MCF 10A (cell line): ENCODE measurements around the gene PLXNC1. TPM values are rescaled to one million over a fixed set of nuclear protein-coding genes. Genes with fewer than 3 reads are reported as not detected.

Source experiments
- BruUV-seq: library from RNA; stranded (reverse); fragments of 400-500 nt; replicated peaks from 2 replicates; lab custom pipeline; 2021; lab: Mats Ljungman, UMichigan
- CTCF ChIA-PET: fragments of 300-600 bp; sonication (Branson Sonifier 250); formaldehyde crosslinking; extraction: SDS; loops from one replicate; lab custom pipeline; 2021; ENCODE audit warnings: antibody characterized with exemption, inconsistent platforms; lab: Yijun Ruan, JAX
- POLR2A ChIA-PET: fragments of 300-600, 350-650 bp; sonication (Branson Sonifier 250); formaldehyde crosslinking; extraction: SDS; loops from one replicate; lab custom pipeline; 2020; ENCODE audit warnings: antibody characterized with exemption, inconsistent platforms; lab: Yijun Ruan, JAX
- DNase-seq: peaks from one replicate; pipeline ENCODE4 v3.0.0-alpha.2; 2018; ENCODE audit not compliant: unreplicated experiment
- H3K27ac Mint-ChIP-seq: one replicate; pipeline ENCODE4 v1.8.0; 2022; ENCODE audit warnings: mild to moderate bottlenecking, low read depth, mixed read lengths; ENCODE audit not compliant: unreplicated experiment
- H3K27me3 Mint-ChIP-seq: one replicate; pipeline ENCODE4 v1.8.0; 2022; ENCODE audit warnings: mixed read lengths; ENCODE audit not compliant: insufficient read depth, unreplicated experiment
- H3K36me3 Mint-ChIP-seq: one replicate; pipeline ENCODE4 v1.8.0; 2022; ENCODE audit warnings: mild to moderate bottlenecking, moderate library complexity, mixed read lengths; ENCODE audit not compliant: insufficient read depth, unreplicated experiment
- H3K4me1 Mint-ChIP-seq: one replicate; pipeline ENCODE4 v1.8.0; 2022; ENCODE audit warnings: mixed read lengths; ENCODE audit not compliant: insufficient read depth, unreplicated experiment
- H3K4me3 Mint-ChIP-seq: one replicate; pipeline ENCODE4 v1.8.0; 2022; ENCODE audit warnings: mild to moderate bottlenecking, moderate library complexity, mixed read lengths; ENCODE audit not compliant: unreplicated experiment
- H3K9me3 Mint-ChIP-seq: one replicate; pipeline ENCODE4 v1.8.0; 2022; ENCODE audit warnings: mixed read lengths; ENCODE audit not compliant: unreplicated experiment
- intact Hi-C: fragments of 100-400 bp; cut with micrococcal nuclease; formaldehyde crosslinking; loops from 2 replicates; pipeline ENCODE4 v1.14.1; 2022
- total RNA-seq: library from RNA; stranded (reverse); gene quantifications from 2 replicates; pipeline ENCODE4 v1.2.3, GENCODE V29; 2022
- TF ChIP-seq, protein P1 (sequence below): fragments of 200-600 bp; IDR thresholded peaks from one replicate; pipeline ENCODE4 v1.8.0; 2022; ENCODE audit warnings: antibody characterized with exemption, mild to moderate bottlenecking; ENCODE audit not compliant: unreplicated experiment

The PLXNC1 gene
- total RNA-seq, 1 experiment from 2014 or later, result 2.4 TPM

DNA sequence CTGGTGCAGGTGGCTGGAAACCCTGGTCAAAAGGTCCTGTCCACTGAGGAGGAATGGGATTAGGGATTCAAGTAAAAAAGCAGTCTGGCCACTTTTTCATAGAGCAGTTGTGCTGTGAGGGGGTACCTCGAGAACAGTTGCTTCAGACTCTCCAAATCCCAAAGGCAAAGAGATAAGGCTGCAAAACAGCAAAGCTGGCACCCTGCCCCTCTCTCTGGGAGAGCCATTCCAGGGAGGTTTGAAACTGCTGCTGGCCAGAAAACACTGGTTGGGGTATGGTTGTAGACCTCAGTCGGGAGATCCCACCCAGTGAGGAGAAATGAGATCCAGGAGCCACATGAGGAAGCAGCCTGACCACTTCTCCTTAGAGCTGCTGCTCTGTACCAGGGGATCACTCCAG lies 174.0 kb downstream of the PLXNC1 start:
- Mint-ChIP-seq H3K4me1 (peaks cover 4% of the 10 kb centered on the region), H3K27me3 (no peaks in the 10 kb centered on the region), H3K4me3 (no peak overlapping the region), H3K9me3 (peaks cover 20% of the 10 kb centered on the region), H3K36me3 (peaks cover 35% of the 10 kb centered on the region), H3K27ac (no peak overlapping the region)
- POLR2A ChIA-PET, result interaction anchor here (0.5 kb wide), 1 partner anchor 135 kb away, joined by 3 read pairs; no protein-coding TSS in a partner anchor
- intact Hi-C loops, result no loop called here
- BruUV-seq, result no TSS peak
- TF ChIP-seq, protein P1, sequence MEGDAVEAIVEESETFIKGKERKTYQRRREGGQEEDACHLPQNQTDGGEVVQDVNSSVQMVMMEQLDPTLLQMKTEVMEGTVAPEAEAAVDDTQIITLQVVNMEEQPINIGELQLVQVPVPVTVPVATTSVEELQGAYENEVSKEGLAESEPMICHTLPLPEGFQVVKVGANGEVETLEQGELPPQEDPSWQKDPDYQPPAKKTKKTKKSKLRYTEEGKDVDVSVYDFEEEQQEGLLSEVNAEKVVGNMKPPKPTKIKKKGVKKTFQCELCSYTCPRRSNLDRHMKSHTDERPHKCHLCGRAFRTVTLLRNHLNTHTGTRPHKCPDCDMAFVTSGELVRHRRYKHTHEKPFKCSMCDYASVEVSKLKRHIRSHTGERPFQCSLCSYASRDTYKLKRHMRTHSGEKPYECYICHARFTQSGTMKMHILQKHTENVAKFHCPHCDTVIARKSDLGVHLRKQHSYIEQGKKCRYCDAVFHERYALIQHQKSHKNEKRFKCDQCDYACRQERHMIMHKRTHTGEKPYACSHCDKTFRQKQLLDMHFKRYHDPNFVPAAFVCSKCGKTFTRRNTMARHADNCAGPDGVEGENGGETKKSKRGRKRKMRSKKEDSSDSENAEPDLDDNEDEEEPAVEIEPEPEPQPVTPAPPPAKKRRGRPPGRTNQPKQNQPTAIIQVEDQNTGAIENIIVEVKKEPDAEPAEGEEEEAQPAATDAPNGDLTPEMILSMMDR, result no peak
- CTCF ChIA-PET, result interaction anchor here (1.0 kb wide), 1 partner anchor 111 kb away, joined by 3 read pairs; no protein-coding TSS in a partner anchor
- DNase-seq, result no peak

DNA sequence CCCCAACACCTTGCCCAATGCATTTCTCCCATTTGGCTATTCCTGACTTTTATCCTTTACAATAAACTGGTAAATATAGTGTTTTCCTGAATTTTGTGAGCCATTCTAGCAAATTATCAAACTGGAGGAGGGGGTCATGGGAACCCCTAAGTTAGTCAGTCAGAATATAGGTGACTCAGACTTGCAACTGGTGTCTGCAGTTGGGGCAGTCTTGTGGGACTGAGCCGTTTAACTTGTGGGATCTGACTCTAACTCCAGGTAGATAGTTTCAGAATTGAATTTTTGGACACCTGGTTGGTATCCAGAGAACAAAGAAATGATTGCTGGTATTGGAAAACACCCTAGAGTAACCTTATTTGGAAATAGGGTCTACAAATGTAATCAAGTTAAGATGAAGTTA lies 177.9 kb downstream of the PLXNC1 start:
- intact Hi-C loops, result no loop called here
- H3K36me3 Mint-ChIP-seq, result peaks cover 34% of the 10 kb centered on the region
- no peak overlapping the region for H3K27ac Mint-ChIP-seq
- no peak for DNase-seq
- no TSS peak for BruUV-seq
- TF ChIP-seq, protein P1, result no peak
- H3K27me3 Mint-ChIP-seq, result no peaks in the 10 kb centered on the region
- POLR2A ChIA-PET, result interaction anchor here (0.6 kb wide), 1 partner anchor 215 kb away, joined by 3 read pairs; no protein-coding TSS in a partner anchor
- CTCF ChIA-PET, result no interaction called here
- H3K4me3 Mint-ChIP-seq, result no peak overlapping the region
- peaks cover 13% of the 10 kb centered on the region for H3K4me1 Mint-ChIP-seq
- peaks cover 5% of the 10 kb centered on the region for H3K9me3 Mint-ChIP-seq

DNA sequence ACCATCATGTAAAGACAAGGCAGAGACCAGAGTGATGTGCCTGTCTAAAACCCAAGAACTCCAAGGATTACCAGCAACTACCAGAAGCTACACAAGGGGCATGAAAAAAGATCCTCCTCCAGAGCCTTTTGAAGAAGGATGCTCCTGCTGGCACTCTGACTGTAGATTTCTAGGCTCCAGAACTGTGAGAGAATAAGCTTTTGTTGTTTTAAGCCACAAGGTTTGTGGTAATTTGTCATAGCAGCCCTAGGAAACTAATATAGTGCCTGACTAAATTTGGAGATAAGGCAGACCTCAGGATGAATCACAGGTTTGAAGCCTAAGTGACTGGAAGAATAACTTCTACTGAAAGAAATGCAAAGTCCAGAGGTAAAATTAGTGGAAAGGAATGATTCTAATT lies 178.3 kb downstream of the PLXNC1 start:
- intact Hi-C loops, result no loop called here
- peak; percentile 5 for DNase-seq

DNA sequence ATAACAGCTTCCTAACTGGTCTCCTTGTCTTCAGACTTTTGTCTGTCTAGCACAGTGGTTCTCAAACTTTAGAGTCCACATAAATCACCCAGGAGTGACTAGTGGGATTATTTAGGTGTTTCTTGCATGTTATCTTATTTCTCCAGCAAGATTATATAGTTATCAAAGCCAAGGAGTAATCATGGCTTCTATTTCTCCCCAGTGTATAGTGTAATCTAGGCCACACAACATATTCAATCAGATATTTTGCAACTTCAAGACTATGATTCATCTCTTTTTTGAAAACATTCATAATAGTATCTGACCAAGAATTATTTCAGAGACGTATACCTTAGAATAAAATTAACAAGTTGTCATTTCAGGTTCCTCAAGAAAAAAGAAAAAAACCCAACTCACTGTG lies 179.4 kb downstream of the PLXNC1 start:
- BruUV-seq, result no TSS peak
- peaks cover 34% of the 10 kb centered on the region for H3K36me3 Mint-ChIP-seq
- CTCF ChIA-PET, result interaction anchor here (0.7 to 1.5 kb wide), 3 partner anchors 207 to 435 kb away, joined by 3 to 4 read pairs (median 3); no protein-coding TSS in a partner anchor

More for the DNA sequence above, 178.3 kb downstream of the PLXNC1 start:
- Mint-ChIP-seq H3K4me3 (no peak overlapping the region), H3K27ac (no peak overlapping the region), H3K27me3 (no peaks in the 10 kb centered on the region), H3K9me3 (no peaks in the 10 kb centered on the region), H3K36me3 (peaks cover 34% of the 10 kb centered on the region), H3K4me1 (peaks cover 13% of the 10 kb centered on the region)
- BruUV-seq, result no TSS peak
- ChIA-PET CTCF (interaction anchor here (0.6 kb wide), 1 partner anchor 17 kb away, joined by 3 read pairs; no protein-coding TSS in a partner anchor), POLR2A (interaction anchor here (0.6 to 1.1 kb wide), 3 partner anchors 9 to 419 kb away, joined by 3 to 4 read pairs (median 3); no protein-coding TSS in a partner anchor)
- TF ChIP-seq, protein P1, result no peak

More for the DNA sequence above, 179.4 kb downstream of the PLXNC1 start:
- Mint-ChIP-seq H3K4me3 (no peak overlapping the region), H3K27me3 (no peaks in the 10 kb centered on the region), H3K4me1 (peaks cover 13% of the 10 kb centered on the region), H3K9me3 (no peaks in the 10 kb centered on the region), H3K27ac (peak overlapping the region; percentile 25)
- intact Hi-C loops, result no loop called here
- DNase-seq, result peak; percentile 8
- TF ChIP-seq, protein P1, result no peak
- POLR2A ChIA-PET, result interaction anchor here (1.1 kb wide), 2 partner anchors 10 to 108 kb away, joined by 3 read pairs; no protein-coding TSS in a partner anchor
